Heart right ventricle (tissue), 16 donors: ENCODE measurements around the gene EIF5. TPM values are rescaled to one million over a fixed set of nuclear protein-coding genes. Genes with fewer than 3 reads are reported as not detected.

Experiments
- ATAC-seq, 8 donors: fragments of 200-7000 bp; cut with Tn5 transposase; one replicate each; pipeline ENCODE4 v1.9.1; 2020; ENCODE audit warnings: mild to moderate bottlenecking in 8 of 8, moderate library complexity in 8 of 8, moderate number of reproducible peaks in 1 of 8
- DNase-seq, 2 donors: peaks; one replicate each; pipeline ENCODE4 v3.0.0-alpha.2; 2020
- H3K27ac ChIP-seq, 10 donors: fragments of 200-600 bp; sonication (generic) in 2 of 10; one replicate each; pipeline versions ENCODE4 v1.5.0 to v1.8.0; 2020 to 2022; ENCODE audit warnings: mild to moderate bottlenecking in 3 of 10
- H3K27me3 ChIP-seq, 7 donors: fragments of 200-600 bp; one replicate each; pipeline ENCODE4 v1.8.0; 2021 to 2022; ENCODE audit warnings: mild to moderate bottlenecking in 2 of 7
- H3K36me3 ChIP-seq, 9 donors: fragments of 200-600 bp; sonication (generic) in 1 of 9; one replicate each; pipeline versions ENCODE4 v1.5.0 to v1.8.0; 2020 to 2022; ENCODE audit warnings: mild to moderate bottlenecking in 2 of 9
- H3K4me1 ChIP-seq, 9 donors: fragments of 200-600 bp; sonication (generic) in 1 of 9; one replicate each; pipeline versions ENCODE4 v1.5.0 to v1.8.0; 2020 to 2022; ENCODE audit warnings: mild to moderate bottlenecking in 4 of 9
- H3K4me3 ChIP-seq, 10 donors: fragments of 200-600 bp; sonication (generic) in 2 of 10; one replicate each; pipeline versions ENCODE4 v1.5.0 to v1.8.0; 2020 to 2022; ENCODE audit warnings: mild to moderate bottlenecking in 7 of 10, moderate library complexity in 2 of 10
- H3K9me3 ChIP-seq, 11 donors: fragments of 200-600 bp in 10 of 11; sonication (generic) in 2 of 11; one replicate each; pipeline versions ENCODE4 v1.5.0 to v1.8.0; 2013 to 2022; ENCODE audit warnings: mild to moderate bottlenecking in 2 of 11, control low read depth in 1 of 11, moderate library complexity in 1 of 11
- whole genome bisulfite sequencing, 2 donors: extraction: QIAGEN DNeasy Blood & Tissue Kit; methylation state at CpG; one replicate each; pipeline ENCODE4 v1.1.7; 2013; ENCODE audit warnings: inconsistent platforms in 1 of 2; 5-methylcytosine and 5-hydroxymethylcytosine counted together
- intact Hi-C, 10 donors: fragments of 100-400 bp; cut with DNase I; formaldehyde crosslinking; loops; one replicate each; pipeline versions ENCODE4 v1.11.1 to v1.14.2; 2022
- polyA plus RNA-seq, 2 donors: library from polyadenylated mRNA; stranded (reverse); fragments of 200-250 nt; gene quantifications; one replicate each; pipeline ENCODE4 v1.2.3, GENCODE V29; 2013
- total RNA-seq, 10 donors: library from RNA; stranded (reverse); fragmentation: NEBNext Ultra II Directional in 3 of 10; extraction: Animal tissue kit (Norgen Biotek cat#: 25700) in 3 of 10; gene quantifications; one replicate each; pipeline versions ENCODE4 v1.2.1 to v1.2.4, GENCODE V29; 2021 to 2023
- TF ChIP-seq, protein P1 (sequence below), 9 donors: fragments of 200-600 bp; sonication (generic) in 2 of 9; IDR thresholded peaks; one replicate each; pipeline versions ENCODE4 v1.5.0 to v1.8.0; 2021 to 2022; ENCODE audit warnings: antibody characterized with exemption in 9 of 9, mild to moderate bottlenecking in 5 of 9, moderate library complexity in 1 of 9
- donor health status: Arrhythmogenic right ventricular cardiomyopathy.
- donor health status: ischemic (EF 13 %, LVEDD 7.1; RV severe dilation, severe dysfunction).
- donor health status: healthy with polysubstance abuse.
- donor health status: DM: no; HTN: yes; CAD: no.
- donor health status: DM: no; HTN: no; CAD: no.
- donor health status: ischemic (EF 25% LVEDD 6.9; RV normal size, moderate dysfunction).
- donor health status: ischemic (EF 25% LVEDD 5.7; RV mildly dilated, moderate dysfunction).
- donor health status: healthy.
- donor health status: DM: yes; HTN: yes; CAD: no.
- donor health status: Ischemic cardiomyopathy.
- donor health status: ischemic (EF 35%, LVEDD 5.7; RV mildly dilated, moderate dysfunction).
- donor health status: nonischemic (EF 11% LVEDD 7.7; RV severe dilation, severe dysfunction).
- donor health status: DM: yes; HTN: yes; CAD: no.
- donor health status: PGD.
- donor health status: ischemic (EF 29% LVEDD 5.4; RV normal size, mild dysfunction).
- donor health status: nonischemic (EF 23%, LVEDD 6.1; RV moderate dilation, normal function).

The EIF5 gene
- total and polyA plus RNA-seq, 12 donors, result 56.7 to 323 (median 230) TPM

GRCh38 chr14:103311171-103311997, 22.7 kb upstream of the EIF5 start:
- H3K27me3 ChIP-seq, result no peaks in the 10 kb centered on the region
- H3K36me3 ChIP-seq, result no peaks in the 10 kb centered on the region
- peaks cover 0 to 9% (median 0%) of the 10 kb centered on the region in 11 donors for H3K9me3 ChIP-seq
- DNase-seq (no peak), ATAC-seq (no peak)
- no peak overlapping the region for H3K4me3 ChIP-seq
- TF ChIP-seq, protein P1, sequence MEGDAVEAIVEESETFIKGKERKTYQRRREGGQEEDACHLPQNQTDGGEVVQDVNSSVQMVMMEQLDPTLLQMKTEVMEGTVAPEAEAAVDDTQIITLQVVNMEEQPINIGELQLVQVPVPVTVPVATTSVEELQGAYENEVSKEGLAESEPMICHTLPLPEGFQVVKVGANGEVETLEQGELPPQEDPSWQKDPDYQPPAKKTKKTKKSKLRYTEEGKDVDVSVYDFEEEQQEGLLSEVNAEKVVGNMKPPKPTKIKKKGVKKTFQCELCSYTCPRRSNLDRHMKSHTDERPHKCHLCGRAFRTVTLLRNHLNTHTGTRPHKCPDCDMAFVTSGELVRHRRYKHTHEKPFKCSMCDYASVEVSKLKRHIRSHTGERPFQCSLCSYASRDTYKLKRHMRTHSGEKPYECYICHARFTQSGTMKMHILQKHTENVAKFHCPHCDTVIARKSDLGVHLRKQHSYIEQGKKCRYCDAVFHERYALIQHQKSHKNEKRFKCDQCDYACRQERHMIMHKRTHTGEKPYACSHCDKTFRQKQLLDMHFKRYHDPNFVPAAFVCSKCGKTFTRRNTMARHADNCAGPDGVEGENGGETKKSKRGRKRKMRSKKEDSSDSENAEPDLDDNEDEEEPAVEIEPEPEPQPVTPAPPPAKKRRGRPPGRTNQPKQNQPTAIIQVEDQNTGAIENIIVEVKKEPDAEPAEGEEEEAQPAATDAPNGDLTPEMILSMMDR (IDR thresholded peaks at IDR 0.05), result no peak
- intact Hi-C loops, result no loop called here
- no peak overlapping the region for H3K27ac ChIP-seq
- 90 to 93% methylated on average over 31 of the region's 31 CpGs for WGBS, 2 donors
- H3K4me1 ChIP-seq, result peaks cover 0 to 18% (median 4%) of the 10 kb centered on the region in 9 donors

DNA sequence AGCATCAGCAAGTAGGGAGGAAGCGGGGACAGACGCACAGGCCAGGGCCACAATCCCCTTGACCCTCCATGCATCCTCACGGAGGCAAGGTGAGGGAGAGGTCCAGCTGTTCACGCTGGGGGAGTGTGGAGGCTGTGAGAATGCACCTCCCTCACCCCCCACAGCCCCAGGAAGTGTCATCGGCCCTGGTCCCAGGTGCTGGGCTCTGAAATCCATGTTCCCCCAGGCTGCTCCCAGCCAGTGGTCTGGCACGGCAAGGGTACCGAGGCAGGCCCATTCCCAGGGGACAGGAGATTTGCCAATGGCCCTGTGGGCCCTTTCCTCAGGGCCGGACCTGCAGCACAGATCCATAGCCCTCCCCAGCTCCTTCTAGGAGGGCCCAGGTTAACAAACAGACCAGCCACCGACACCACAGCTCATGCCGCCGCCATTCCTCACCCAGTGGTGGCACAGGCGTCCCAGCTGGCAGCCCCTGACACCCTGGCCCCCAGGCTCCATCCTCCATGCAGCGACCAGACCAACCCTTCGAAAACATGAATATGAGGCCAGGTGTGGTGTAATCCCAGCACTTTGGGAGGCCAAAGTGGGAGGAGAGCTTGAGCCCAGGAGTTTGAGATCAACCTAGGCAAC, 21.9 kb upstream of the EIF5 start:
- ATAC-seq, result no peak
- TF ChIP-seq, protein P1 (IDR thresholded peaks at IDR 0.05), result no peak
- H3K9me3 ChIP-seq, result peaks cover 0 to 2% (median 0%) of the 10 kb centered on the region in 11 donors
- no peak for DNase-seq
- intact Hi-C loops, result no loop called here
- H3K27ac ChIP-seq, result no peak overlapping the region
- 83 to 94% methylated on average over 14 of the region's 14 CpGs for WGBS, 2 donors
- H3K27me3 ChIP-seq, result no peaks in the 10 kb centered on the region
- no peak overlapping the region for H3K4me3 ChIP-seq
- peaks cover 0 to 18% (median 4%) of the 10 kb centered on the region in 9 donors for H3K4me1 ChIP-seq
- H3K36me3 ChIP-seq, result no peaks in the 10 kb centered on the region

- WGBS, 2 donors, result 64 to 71% methylated on average over 8 of the region's 8 CpGs
- Histone ChIP-seq H3K27me3 (peaks cover 0 to 5% (median 0%) of the 10 kb centered on the region in 7 donors), H3K27ac (no peak overlapping the region), H3K9me3 (no peaks in the 10 kb centered on the region), H3K36me3 (no peaks in the 10 kb centered on the region), H3K4me1 (peaks cover 0 to 18% (median 4%) of the 10 kb centered on the region in 9 donors), H3K4me3 (no peak overlapping the region)
- intact Hi-C loops, result no loop called here
- ATAC-seq (no peak), DNase-seq (no peak)
- TF ChIP-seq, protein P1 (IDR thresholded peaks at IDR 0.05), result no peak
Measured at GRCh38 chr14:103313704-103314103, 20.3 kb upstream of the EIF5 start.

- Histone ChIP-seq H3K4me1 (peaks cover 0 to 18% (median 4%) of the 10 kb centered on the region in 9 donors), H3K36me3 (no peaks in the 10 kb centered on the region), H3K9me3 (no peaks in the 10 kb centered on the region), H3K4me3 (no peak overlapping the region), H3K27ac (peak overlapping the region in 2 of 10 donors; percentile 52 to 70), H3K27me3 (peaks cover 0 to 5% (median 0%) of the 10 kb centered on the region in 7 donors)
- TF ChIP-seq, protein P1 (IDR thresholded peaks at IDR 0.05), result no peak
- ATAC-seq (peak in 2 of 8 donors; percentile 14 to 17), DNase-seq (no peak)
- intact Hi-C loops, result no loop called here
- WGBS, 2 donors, result 51 to 53% methylated on average over 13 of the region's 13 CpGs
Measured at GRCh38 chr14:103314496-103315277, 19.4 kb upstream of the EIF5 start.
